ENCODE results near the gene TEX29.

Gene TEX29

DNA sequence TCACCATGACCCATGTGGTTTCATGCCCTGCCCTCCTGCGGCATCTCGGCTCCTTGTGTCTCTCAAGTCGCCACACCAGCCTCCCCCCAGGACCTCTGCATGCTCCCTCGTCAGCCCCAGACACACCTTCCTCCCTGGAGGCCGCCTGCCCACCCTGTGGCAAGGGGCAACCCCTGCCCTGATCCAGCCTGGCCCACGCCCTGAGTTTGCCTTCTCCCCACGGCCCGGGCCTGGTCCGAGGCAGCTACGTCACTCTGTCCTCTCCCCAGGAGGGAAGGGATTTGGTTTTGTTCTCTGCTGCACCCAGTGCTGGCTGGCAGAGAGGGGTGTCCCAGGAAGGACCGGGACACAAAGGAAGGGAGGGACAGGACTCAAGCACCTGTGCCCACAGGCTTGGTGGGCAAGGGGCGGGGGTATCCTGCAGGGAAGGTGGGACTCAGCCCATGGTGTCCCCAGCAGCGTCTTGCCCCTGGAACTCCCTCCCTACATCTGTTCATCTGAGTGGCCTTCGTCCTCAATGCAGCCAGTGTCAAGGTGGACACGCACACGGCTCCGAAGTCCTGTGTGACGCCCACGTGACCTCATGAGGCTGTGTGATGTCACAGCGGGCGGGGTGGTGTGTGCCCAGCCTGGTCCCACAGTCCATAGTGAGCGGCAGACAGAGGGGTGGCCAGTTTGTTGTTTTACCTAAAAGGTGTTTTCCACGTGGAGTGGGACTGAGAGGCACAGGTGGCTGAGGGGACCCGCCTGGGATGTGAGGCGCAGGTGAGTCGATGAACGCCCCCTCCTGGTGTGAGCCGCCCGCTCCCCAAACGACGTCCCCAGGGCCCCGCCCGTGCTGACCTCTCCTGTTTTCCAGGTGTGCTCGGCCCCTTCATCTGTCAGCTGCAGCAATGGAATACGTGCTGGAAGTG is at the start of gene TEX29:
TEX29 (plus strand) TSS at position 645 of the 914 bp plus-strand sequence; CDS start at position 894, 249 bp downstream.
- DNase-seq (ENCODE audit: low spot score) = no peak

DNA sequence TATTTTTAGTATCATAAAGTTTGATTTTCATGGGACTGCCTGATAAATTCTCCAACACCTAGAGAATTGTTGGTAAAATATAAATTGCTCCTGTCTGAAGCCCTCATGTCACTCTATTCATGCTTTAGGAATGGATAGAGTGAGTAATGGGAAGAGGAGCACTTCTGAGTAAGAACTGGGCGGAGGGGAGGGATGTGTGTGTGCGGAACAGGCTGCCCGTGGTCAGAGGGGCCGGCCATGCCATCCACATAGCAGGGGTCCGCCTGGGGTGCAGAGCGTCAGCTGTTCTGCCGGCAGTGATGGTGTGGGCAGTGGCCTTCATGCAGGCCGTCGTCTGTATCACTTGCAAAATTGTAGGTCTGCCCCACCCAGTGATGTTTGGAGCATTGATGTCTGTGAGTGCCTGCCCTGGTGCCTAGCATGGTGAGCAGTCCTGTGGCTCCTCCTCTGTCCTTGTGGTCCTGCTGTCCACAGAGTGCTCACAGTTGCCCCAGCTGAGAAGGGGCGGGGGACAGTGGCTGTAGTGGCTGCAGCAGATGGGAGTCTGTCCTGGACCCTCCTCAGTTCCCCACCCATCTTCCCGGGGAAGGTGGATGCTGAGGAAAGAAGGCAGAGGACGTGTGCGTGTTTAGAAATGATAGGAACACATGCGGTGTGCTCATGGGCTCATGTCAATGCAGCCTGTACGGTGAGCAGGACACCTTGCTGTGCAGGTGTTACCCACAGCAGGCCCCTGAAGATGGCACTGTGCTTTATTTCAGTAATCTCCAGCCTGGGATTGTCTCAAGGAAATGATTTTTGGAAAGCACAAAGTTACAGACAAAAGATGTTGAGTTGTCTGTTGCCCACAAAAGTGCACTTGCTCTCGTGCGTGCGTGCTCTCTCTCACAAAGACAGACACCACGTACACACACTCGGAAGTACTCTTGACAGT is 49.4 kb upstream of the TEX29 start:
- DNase-seq (ENCODE audit: low spot score) = no peak

DNA sequence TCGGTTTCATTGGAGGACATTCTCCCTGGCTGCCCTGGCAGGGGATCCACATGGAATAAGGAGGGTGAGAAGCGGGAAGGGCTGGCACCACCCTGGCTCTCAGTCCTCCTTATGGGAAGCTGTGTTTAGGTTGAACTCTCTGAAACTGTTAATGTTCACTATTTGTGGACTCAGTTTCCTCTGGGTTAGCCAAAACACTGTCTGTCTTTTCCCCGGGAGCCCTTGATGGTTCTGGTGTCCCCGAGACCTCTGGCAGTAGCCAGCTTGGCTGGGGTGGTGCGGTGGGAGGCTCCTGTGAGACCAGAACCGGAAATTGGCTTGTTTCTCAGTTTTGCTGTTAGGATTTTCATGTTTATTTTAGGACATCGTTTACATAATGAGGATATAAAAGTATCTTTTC is 48.3 kb upstream of the TEX29 start:
- no peak for DNase-seq (ENCODE audit: low spot score)

DNA sequence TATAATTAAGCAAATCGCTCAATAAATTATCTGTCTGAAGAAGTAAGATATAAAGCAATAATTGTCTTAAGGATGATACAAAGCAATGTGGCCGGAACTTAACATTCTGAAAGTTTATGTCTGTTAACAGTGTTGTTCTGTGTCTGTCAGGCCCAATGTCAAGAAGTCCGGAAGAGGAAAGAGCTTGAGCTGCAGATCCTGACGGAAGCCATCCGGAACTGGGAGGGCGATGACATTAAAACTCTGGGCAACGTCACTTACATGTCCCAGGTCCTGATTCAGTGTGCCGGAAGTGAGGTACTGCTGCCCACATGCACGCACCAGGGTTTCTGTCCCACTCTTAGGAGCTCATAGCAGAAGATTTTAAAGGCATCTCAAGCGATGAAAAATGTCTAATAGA is 45.1 kb upstream of the TEX29 start:
- no peak for DNase-seq (ENCODE audit: low spot score)

DNA sequence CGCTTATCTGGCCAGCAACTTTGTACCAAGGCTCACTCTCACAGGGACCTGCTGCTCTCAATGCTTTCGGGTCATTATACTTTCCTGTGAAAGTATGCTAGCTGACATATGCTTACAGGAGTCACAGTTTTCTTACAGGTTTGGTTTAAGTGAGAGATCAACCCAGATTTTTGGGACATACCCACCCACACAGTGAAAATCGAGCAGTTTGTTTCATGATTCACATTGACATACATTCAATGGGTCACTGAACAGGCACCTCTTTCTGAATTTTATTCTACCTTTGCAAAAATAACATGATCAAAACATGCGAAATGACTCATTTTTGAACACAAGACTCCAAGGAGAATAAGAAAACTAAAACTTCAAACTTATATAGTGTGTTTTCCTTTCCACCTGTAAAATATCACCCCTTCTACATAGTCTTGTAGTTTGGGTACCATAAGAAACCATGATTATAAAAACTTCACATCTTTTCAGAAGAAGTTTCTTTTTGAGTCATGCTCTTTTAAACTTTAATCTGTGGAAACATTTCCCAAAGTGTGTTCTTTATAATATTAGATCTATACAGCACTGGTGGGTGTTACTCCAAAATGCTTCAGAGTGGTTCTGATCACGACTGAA is 44.3 kb upstream of the TEX29 start:
- DNase-seq (ENCODE audit: low spot score) = no peak

DNA sequence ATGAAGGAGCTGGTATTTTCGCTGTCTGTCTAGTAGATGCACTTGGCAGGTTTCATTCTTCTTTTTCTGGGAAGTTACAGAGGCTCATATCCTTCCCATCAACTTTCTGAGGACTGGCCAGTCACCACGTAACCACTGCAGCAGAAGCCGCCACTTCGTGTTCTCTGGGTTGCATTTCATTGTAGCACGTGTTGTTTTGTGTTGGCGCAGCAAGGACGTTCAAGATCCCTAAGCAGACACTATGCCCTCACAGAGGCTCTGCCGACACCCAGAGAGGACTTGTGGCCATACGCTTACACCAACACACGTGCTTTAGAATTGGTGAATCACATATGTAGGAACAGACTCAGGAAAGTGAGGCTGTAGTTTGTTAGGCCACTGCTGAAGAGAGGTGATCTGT is 42.2 kb upstream of the TEX29 start:
- no peak for DNase-seq (ENCODE audit: low spot score)

DNA sequence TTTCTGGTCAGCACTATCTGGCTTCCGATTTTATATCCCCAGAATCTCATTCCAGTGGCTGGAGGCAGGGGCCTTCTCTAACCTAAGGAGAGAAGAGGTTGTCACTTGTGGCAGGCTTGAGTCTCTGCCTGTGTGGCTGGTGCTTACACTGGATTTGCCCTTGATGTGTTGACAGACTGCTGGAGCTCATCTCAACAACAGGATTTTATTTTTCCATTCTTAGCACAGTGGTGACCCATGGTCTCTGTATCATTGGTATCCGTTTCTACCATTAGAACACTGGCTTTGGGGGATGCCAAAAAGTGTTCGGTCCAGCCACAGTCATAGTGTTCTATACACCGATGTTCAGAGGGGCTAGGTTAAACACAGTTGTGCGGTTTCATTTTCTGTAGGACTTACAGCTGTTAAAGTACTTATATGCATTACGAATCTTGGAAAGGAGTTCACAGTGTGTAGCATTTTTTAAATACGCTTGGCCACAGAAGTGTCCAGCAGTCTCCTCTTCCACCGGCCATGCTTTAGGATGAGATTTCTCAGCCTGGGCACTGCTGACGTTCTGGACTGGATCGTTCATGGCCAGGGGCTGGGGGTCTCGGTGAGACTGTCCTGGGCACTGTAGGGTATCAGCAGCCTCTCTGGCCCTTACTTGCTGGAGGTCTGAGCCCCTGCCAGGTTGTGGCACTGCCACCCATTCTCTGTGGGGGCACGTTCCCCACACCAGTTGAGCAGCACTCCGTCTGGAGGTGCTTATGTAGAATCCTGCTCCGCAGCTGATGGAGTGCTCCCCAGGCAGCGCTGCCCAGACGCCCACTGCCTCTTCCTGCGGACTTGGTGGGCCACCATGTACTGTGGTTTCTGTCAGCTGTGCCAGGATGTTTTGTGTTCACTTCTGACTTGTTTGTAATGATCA is 41.4 kb upstream of the TEX29 start:
- no peak for DNase-seq (ENCODE audit: low spot score)

DNA sequence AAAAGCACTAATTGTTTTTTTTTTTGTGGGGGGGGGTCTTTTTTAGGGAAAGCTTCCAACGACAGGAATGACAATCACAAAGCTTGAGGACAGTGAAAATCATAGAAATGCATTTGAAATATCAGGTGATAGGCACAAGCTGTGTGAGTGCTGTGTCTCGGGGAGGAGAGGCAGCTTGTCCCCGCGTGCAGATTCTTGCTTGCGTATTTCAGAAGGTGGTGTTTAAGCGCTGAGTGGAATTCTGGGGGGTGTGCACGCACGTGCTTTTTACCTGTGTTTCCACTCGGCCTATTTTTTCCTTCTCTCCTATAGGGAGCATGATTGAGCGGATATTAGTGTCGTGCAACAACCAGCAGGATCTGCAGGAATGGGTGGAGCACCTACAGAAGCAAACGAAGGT is 40.2 kb upstream of the TEX29 start:
- no peak for DNase-seq (ENCODE audit: low spot score)

DNA sequence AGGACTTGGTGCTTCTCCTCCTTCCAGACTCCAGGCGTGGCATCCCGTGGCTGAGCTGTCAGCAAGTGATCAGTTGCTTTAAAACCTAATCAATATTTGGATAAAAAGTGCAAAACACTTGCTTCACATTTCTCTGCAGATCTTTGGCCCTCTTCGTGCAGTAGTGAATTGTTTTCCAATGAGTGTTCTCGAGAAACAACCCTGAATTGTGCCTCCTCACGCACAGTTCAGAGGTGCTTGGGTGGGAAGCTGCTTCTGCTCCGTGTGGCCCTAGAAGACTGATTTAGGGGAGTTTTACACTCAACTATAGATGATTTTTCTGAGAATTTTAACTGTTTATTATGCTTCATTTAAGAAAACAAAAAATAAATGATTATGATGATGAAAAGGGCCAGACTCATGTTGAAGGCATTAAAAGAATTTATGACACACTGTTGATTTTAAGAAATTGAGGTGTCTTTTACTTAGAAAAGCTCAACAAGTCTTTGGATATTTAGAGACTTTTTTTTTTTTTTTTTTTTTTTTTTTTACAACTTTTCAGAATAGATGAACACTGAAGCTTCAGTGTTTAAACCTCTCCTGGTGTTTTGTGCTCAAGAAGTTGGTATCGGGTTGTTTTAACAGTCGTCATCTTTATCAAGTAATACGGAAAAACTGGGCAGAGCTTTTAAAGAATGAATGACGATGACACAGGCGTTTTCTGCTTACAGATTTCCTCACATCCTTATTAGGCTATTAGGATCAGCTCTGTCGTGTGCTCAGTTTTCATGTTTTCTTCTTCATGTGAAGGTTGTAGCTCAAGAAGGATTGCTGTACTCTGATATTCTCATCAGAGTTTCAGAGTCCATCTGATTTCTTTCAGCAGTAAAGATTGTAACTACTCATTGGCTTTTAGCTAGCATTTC is 39.5 kb upstream of the TEX29 start:
- no peak for DNase-seq (ENCODE audit: low spot score)

DNA sequence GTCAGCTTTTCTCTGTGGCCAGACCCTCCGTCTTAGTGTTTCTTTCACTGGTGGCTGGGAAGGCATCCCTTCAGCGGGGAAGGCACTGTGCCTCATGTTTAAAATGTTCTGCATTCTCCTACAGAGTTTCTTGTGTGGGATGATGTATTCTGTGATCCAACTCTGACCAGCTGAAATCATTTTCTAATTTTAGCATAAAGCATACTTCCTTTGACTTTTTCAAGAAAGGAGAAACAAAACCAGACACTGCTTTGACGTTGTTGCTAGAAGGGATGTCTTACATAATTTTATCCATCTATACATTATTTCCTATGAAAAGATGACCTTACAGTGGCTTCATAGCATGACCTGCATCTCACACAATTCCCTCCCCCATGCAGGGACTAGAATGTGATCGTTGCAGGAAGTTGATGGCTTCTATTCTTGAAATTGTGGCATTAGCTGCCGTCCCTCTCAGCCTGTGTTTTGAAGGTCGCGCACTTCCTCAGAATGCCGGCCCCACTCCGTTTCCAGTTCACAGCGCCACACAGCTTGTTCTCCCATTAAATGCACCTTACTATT is 38.6 kb upstream of the TEX29 start:
- no peak for DNase-seq (ENCODE audit: low spot score)

DNA sequence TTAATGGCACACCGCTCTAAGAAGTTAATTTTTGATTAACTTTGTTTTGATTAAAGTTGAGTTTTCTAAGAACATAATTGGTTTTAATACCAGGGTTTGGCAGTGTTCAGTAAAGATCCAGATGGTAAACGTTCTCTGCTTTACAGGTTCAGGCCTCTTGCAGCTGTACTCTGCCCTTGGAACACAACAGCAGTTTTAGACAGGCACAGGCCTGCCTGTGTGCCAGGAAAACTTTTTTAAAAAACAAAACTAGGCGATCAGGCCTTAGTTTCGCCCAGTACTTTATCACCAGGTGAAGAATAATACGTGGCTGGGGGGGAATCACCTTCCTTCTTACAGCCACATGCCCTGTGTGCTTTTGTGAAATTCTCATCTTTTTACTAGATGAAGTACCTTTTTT is 38.0 kb upstream of the TEX29 start:
- DNase-seq (ENCODE audit: low spot score) = peak; percentile 50

DNA sequence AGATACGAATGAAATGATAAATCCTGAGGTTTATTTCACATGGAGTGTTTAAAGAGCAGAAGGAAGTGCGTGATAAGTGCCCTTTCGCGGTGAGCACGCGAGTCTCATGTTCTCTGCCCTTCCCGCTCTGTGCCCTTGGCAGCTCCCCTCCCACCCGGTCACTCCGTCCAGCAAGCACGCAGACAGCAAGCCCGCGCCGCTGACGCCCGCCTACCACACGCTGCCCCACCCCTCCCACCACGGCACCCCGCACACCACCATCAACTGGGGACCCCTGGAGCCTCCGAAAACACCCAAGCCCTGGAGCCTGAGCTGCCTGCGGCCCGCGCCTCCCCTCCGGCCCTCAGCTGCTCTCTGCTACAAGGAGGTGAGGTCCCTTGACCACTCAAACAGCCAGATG is 37.4 kb upstream of the TEX29 start:
- DNase-seq (ENCODE audit: low spot score) = no peak

DNA sequence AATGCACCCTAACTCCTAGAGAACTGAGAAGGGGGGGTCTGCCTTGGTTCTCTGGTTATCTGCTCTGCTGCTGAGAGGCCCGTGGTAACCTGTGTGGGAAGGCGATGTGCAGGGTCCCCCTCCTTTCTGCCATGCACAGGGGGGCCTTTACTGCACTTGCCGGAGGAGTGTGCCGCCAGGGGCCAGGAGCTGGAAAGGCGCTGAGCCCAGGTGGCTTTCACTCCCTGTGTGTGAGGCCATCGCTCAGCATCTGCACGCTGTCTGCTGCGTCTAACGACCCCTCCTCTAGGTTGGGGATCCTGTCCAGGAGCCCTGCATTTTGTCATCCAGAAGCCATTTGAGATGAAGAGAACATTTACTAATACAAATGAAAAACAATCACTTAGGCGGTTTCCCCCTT is 37.0 kb upstream of the TEX29 start:
- DNase-seq (ENCODE audit: low spot score) = no peak

DNA sequence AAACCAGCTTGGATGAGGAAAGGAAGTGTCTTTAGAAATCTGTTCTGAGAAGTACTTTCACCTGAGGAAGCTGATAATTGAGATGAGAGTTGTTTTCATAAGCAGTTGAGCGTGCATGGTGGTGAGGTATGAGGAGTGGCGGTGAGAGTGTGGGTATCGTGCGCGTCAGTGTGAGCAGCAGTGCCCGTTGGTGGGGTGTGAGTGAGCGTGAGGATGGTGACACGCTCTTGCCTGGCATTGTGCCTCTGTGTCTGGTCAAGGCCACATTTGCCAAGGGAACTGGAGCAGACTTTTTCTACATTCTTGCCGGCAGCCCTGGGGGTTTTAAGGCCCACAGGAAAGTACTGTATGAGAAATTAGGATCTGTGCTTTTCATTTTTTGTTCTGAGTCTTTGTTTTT is 36.5 kb upstream of the TEX29 start:
- DNase-seq (ENCODE audit: low spot score) = no peak

DNA sequence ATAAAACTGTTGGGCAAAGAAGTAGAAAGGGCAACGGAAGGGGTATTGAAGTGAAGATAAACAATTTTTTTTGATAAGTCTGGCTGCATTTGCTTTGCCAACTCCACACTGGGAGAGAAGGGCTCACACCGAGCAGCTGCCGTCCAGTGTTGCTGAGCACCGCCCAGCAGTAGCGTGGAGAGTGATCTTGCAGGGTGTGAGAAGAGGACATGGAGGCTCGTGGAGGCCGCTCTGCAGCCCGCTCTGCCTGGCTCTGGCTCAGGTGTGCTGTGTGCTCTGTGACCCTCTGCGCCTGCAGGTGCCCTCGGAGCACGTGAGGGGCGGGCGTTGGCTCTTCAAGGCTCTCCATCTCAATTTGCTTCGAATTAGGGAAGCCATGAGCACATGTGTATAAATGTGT is 35.9 kb upstream of the TEX29 start:
- DNase-seq (ENCODE audit: low spot score) = no peak

DNA sequence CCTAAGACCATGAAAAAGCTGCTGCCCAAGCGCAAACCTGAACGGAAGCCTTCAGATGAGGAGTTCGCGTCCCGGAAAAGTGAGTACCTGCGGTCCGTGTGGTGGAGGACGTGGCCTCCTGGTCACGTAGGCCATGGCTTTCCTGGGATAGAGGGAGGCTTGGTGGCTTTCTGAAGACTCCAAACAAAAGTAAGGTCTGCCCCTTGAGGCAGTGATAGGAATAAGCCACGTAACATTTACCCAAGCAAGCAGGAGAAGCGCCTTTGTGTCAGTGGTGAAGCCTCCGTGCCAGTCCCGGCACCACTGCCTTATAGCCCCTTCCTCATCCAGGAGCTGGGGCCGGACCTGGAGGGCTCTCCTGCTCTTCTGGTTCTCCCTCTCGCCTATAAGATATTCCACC is 34.3 kb upstream of the TEX29 start:
- no peak for DNase-seq (ENCODE audit: low spot score)

DNA sequence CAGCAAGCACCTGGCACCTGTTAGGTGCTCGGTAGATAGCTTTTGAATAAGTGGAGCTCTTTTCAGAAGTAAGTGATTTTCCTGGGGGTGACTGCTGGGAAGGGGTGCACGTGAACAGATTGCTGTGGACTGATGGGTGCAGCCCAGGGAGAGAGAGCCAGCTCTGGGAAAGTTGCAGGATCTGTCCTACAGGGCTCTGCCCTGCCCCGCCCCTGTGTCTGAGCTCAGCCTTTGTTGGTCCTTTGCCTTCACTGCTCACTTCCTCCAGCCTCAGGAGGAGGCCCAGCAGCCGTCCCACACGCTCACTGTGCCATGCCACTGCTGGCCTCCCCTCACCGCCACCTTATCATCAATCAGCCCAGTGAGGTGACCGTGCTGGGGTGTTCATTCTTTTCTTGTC is 33.7 kb upstream of the TEX29 start:
- no peak for DNase-seq (ENCODE audit: low spot score)

DNA sequence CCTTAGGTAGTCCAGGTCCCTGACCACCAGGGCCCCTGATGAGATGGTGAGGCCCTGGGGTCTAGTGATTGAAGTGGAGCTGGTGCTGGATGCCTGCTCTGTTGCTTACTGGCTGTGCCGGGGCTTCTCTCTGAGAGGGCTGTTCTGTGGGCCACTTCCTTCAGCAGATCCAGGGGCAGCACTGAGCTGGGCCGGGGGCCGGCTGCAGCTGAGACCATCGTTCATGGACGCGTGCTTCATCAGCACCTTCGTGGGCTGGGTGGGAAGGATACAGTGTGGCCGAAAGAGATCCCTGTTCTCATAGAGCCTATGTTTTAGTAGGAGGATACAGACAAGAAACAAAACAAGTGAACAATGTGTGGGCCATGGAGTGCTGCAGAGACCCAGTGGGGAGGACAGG is 33.2 kb upstream of the TEX29 start:
- no peak for DNase-seq (ENCODE audit: low spot score)

DNA sequence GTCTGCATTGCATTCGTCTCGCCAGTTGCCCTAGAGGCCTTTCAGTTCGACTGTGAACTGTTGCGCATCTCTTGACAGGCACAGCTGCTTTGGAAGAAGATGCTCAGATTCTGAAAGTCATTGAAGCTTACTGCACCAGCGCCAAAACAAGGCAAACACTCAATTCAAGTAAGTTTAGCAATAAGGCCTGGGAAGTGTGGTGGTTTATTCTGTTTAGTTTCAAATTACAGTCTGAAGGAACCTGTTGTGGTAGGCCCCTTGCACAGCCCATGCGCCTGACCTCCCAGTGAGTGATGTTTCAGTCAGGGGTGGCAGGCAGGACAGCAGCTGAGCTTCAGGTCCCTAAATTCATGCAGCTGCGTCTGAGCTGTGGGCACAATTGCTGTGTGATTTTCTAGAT is 32.2 kb upstream of the TEX29 start:
- DNase-seq (ENCODE audit: low spot score) = no peak

DNA sequence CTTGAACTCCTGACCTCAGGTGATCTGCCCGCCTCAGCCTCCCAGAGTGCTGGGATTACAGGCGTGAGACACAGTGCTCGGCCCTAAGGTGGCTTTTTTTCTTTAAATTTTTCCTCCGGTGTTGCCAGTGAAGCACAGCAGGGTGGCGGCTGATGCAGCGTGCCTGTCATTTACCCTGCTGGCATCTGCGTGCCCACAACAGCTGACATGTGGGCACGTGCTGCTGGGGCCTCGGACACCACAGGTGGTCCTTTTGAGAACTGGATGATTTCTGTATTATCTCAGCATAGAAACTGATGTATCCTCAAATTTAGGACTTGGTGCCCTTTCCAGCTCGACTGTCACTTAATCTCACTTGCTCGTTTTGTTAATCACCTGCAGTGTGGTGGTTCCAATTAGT is 31.2 kb upstream of the TEX29 start:
- DNase-seq (ENCODE audit: low spot score) = no peak
